ENCODE results near the gene COA3.

The COA3 gene

DNA sequence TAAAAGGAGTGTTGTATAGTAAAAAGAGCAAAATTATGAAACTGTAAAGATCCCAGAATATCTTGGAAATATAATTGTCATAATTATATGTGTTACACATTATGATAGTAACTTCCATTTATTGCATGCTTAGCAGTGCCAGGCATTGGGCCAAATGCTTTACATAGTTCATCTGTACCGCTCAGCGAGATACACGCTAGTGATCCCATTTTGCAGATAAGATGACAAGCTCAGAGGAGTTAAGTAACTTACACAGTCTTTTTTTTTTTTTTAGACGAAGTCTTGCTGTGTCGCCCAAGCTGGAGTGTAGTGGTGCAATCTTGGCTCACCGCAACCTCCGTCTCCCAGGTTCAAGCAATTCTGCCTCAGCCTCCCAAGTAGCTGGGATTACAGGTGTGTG lies 46.9 kb downstream of the COA3 start:
- no peak for DNase-seq (ENCODE audit: low read depth in 2 of 2)

DNA sequence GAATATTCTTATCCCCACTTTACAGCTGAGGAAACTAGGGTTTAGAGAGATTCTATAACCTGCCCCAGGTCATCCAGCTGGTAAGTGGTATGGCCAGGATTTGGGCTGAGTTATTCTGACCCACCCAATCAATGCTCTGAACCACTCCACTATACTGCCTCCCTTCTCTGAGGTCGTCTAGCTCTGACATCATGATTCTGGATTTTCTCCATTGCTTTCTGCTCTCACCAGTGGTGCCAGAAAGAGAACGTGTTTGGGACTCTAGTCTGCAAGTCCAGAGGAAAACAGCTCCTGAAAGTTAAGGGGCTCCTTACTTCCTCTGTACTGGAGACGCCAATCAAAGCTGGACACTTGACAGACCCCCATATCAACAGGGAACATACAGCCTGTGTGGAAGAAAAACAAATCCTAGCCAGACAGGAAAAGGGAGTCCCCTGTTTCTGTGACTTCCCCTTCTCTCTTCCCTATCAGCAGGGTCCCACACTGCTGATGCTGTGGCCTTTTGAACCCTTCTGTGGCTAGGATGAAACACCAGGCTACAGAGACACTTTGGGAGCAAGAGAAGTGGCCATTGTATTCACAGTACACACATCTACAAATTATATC lies 47.7 kb downstream of the COA3 start:
- DNase-seq (ENCODE audit: low read depth in 2 of 2) = no peak

DNA sequence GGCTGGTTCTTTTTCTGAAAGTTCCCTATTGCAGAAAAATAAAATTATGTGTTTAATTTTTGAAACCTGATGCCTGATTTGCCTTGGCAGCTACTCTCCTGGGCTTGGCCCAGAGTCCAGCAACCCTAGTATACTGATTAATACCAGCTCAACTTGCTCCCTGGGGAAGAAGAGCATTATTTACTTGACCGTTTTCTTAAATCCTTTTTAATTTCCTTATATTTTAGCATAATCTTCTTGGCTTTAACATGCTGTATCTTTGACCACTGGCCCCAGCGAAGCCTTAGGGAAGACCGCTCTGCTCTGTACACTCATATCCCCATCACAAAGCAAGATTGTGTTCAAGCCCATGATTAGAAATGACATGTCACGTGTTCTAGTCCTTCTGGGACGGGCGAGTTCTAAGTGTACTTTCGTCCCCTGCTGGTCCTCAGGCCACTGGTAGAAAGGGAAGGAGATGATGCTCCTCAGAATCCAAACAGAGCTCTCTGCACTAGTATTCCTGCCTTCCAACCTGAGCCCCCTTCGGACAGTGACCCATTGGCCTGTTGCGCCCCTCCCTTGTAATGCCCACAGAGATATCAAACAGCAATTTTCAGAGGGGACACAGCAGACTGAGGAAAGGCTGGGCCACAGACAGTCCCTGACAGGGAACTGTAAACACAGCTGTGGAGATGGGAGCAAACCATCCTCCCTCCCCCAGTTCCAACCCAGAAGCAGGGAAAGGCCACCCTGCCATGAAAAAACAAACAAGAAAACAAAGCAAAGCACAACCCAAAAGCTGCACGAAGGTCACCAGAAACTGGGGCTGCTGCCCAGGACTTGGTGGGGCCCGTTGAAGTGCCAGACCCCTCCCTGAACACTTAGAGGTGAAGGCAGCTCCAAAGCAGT lies 49.4 kb downstream of the COA3 start:
- no peak for DNase-seq (ENCODE audit: low read depth in 2 of 2)

DNA sequence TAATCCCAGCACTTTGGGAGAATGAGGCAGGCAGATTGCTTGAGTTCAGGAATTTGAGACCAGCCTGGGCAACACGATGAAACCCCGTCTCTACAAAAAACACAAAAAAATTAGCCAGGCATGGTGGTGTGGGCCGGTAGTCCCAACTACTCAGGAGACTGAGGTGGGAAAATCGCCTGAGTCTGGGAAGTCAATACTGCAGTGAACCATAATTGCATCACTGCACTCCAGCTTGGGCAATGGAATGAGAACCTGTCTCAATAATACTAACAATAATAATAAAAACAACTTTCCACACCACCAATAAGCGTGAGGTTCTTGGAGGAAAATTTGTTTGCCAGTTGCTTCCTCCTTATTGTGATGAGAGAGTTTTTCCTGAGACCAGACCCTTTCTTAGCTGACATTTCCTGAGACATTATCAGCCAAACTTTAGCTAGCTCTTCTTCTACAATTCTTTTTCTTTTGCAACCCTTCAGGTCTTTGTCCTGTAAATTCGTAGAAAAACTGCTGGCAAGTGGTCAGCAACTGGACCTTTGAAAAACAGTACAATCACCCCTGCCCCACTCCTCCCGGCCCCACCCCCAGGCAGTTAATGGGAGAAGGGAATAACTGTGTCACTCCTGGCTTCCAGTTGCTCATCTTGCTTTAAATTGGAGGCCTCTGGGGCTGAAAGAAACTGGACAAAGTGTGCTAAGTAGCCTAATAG lies 50.1 kb downstream of the COA3 start:
- DNase-seq (ENCODE audit: low read depth in 2 of 2) = no peak
